ENCODE results near the gene NCAPD2. TPM values are rescaled to one million over a fixed set of nuclear protein-coding genes. Genes with fewer than 3 reads are reported as not detected.

NCAPD2 gene
- total and polyA plus RNA-seq, 2 of the 4 experiments (the other 2 are of a cell fraction) = 35.6 to 57.9 TPM

DNA sequence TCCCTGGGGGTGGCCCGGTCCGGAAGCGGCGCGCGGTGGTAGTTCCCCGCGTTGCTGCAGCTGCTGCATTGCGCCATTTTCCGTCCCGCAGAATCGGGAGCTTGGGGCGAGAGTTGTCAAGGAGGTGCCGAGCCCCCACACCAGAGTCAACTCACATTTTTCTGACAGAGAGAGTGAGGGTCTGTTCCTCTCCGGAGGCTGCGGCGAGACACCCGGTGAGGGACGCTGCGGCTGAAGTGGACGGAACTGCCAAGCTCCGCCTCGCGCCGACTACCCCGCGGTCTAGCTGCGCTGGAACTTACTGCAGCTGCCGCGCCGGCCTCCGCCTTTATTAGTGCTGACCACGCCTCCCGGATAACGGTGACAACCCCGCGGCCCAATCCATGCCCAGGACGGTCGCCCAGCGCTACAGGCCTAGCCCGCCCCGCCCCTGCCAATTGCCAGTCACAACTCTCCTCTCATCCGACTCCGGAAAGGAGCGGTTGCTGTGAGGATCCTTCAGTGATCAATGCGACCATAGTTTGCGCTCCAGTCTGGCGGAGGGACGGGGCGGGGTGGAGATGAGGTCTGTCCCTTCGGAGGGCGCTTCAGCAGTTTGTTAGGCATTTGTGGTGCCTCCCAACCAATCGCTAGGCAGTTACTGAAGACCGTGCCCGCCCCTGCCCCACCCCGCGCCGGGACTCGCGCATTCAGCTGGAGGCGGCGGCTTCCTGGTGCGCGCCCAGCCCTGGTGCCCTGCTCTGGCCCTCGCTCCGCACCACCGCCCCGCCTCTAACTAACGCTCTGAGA, 23.3 kb upstream of the NCAPD2 start, which contains the start of gene VAMP1:
TSS of gene VAMP1 (minus strand) at position 303 of the 789 bp plus-strand sequence. CDS start at position 157, 146 bp downstream.
- 0% methylated on average over 15 of the region's 69 CpGs; no CpG with 5 or more reads in 1 of the 2 experiments for WGBS, 2 experiments (ENCODE audit: extremely low coverage in 2 of 2, insufficient read length in 1 of 2)
- H3K56ac ChIP-seq (ENCODE audit: extremely low read depth, insufficient read depth, low read length) = peak within 1 kb of the TSS; percentile 88
- peak within 1 kb of the TSS; percentile 78 for H3K4me3 ChIP-seq (ENCODE audit: insufficient read depth, low read depth, low read length)
- H3K27me3 ChIP-seq (ENCODE audit: control insufficient read depth, insufficient read depth, low read length) = no peaks in the 10 kb centered on the region
- ChIA-PET CTCF (interaction anchor here (0.6 kb wide), 1 partner anchor 1024 kb away, joined by 6 read pairs; no protein-coding TSS in a partner anchor), POLR2A (ENCODE audit: unreplicated experiment) (interaction anchor here (0.6 to 1.3 kb wide), 8 partner anchors 10 to 316 kb away, joined by 3 to 9 read pairs (median 5); no protein-coding TSS in a partner anchor)
- H2BK20ac ChIP-seq (ENCODE audit: low read depth, low read length) = peak within 1 kb of the TSS; percentile 78; the same call in 1 of the 2 replicates
- H4K91ac ChIP-seq (ENCODE audit: insufficient read depth, low read depth, low read length) = peak within 1 kb of the TSS; percentile 94
- H3K4me1 ChIP-seq (ENCODE audit: control insufficient read depth, insufficient read depth, low read length) = peaks cover 4% of the 10 kb centered on the region
- H3K9me3 ChIP-seq (ENCODE audit: control insufficient read depth, insufficient read depth, low read length) = no peaks in the 10 kb centered on the region
- H3K79me1 ChIP-seq (ENCODE audit: low read depth in 1 of 2, low read length in 2 of 2) = peaks cover 8 to 38% of the 10 kb centered on the region in 2 experiments
- H2BK5ac ChIP-seq (ENCODE audit: low read depth, low read length, poor library complexity, severe bottlenecking) = peak within 1 kb of the TSS; percentile 94
- peaks cover 16% of the 10 kb centered on the region for H4K20me1 ChIP-seq (ENCODE audit: insufficient read depth, low read length)
- peak within 1 kb of the TSS; percentile 88 for H3K9ac ChIP-seq (ENCODE audit: low read depth, low read length)
- peak within 1 kb of the TSS; percentile 94 for H2AK5ac ChIP-seq (ENCODE audit: low read depth, low read length)
- peak within 1 kb of the TSS; percentile 89 for H3K4ac ChIP-seq (ENCODE audit: low read depth, low read length)
- in situ Hi-C loops (cut with MboI; ENCODE audit: low sequenced_read_pairs) (loop anchor here (25.0 kb wide), 1 partner anchor 283 kb away; no protein-coding TSS in a partner anchor), dilution Hi-C loops (cut with HindIII; ENCODE audit: low sequenced_read_pairs, unreplicated experiment) (no loop called here), intact Hi-C loops (cut with micrococcal nuclease) (loop anchor here (2.0 kb wide), 1 partner anchor 70 kb away; no protein-coding TSS in a partner anchor)
- DNase-seq = peak; percentile 96
- H3K36me3 ChIP-seq (ENCODE audit: control insufficient read depth, insufficient read depth, low read length) = peaks cover 7% of the 10 kb centered on the region
- H2BK120ac ChIP-seq (ENCODE audit: low read depth, low read length) = peak within 1 kb of the TSS; percentile 77
- peak within 1 kb of the TSS; percentile 92; the same call in 1 of the 2 replicates for H3K23ac ChIP-seq (ENCODE audit: low read depth, low read length)
- H2AFZ ChIP-seq (replicated peaks; ENCODE audit: low read length, poor library complexity) = peak within 1 kb of the TSS; percentile 100
- H3K27ac ChIP-seq (ENCODE audit: insufficient read depth, low read length) = peak within 1 kb of the TSS; percentile 89
- ATAC-seq (ENCODE audit: low read depth) = peak; percentile 96
- peak within 1 kb of the TSS; percentile 94 for H3K14ac ChIP-seq (replicated peaks; ENCODE audit: low read depth, low read length)
- BruUV-seq (replicated peaks) = no TSS peak
- peak within 1 kb of the TSS; percentile 89 to 98 for H4K8ac ChIP-seq (ENCODE audit: low read depth in 2 of 2, low read length in 2 of 2)
- H2BK15ac ChIP-seq (ENCODE audit: low read depth, low read length) = peak within 1 kb of the TSS; percentile 98
- H2AK9ac ChIP-seq (replicated peaks; ENCODE audit: low read depth, low read length, poor library complexity) = peak within 1 kb of the TSS; percentile 93
- peaks cover 6% of the 10 kb centered on the region; the same call in 1 of the 2 replicates for H3K9me1 ChIP-seq (ENCODE audit: insufficient read depth, low read length)
- TF ChIP-seq CEBPB (IDR thresholded peaks at IDR 0.05; ENCODE audit: low read depth, low read length) (peak; percentile 88), MXI1 (IDR thresholded peaks at IDR 0.05; ENCODE audit: borderline replicate concordance, low read depth, low read length) (peak; percentile 27; the same call in 1 of the 2 replicates), SMC3 (IDR thresholded peaks at IDR 0.05; ENCODE audit: low read depth, low read length) (no peak), RAD21 (IDR thresholded peaks at IDR 0.05; ENCODE audit: low read length) (no peak), POLR2A (IDR thresholded peaks at IDR 0.05; ENCODE audit: low read depth, low read length) (peak; percentile 99), RFX5 (IDR thresholded peaks at IDR 0.05; ENCODE audit: low read depth, low read length) (no peak), RCOR1 (IDR thresholded peaks at IDR 0.05; ENCODE audit: insufficient replicate concordance, low read length) (no peak), MAZ (IDR thresholded peaks at IDR 0.05; ENCODE audit: borderline replicate concordance, low read depth, low read length) (peak; percentile 16; the same call in 1 of the 2 replicates), BHLHE40 (IDR thresholded peaks at IDR 0.05; ENCODE audit: low read depth, low read length) (no peak), MAFK (IDR thresholded peaks at IDR 0.05; ENCODE audit: low read depth, low read length) (no peak)
- TF ChIP-seq, protein P1, sequence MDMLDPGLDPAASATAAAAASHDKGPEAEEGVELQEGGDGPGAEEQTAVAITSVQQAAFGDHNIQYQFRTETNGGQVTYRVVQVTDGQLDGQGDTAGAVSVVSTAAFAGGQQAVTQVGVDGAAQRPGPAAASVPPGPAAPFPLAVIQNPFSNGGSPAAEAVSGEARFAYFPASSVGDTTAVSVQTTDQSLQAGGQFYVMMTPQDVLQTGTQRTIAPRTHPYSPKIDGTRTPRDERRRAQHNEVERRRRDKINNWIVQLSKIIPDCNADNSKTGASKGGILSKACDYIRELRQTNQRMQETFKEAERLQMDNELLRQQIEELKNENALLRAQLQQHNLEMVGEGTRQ (IDR thresholded peaks at IDR 0.05; ENCODE audit: low read depth, low read length) = no peak
- peak within 1 kb of the TSS; percentile 80 for H3K18ac ChIP-seq (ENCODE audit: low read depth, low read length)
- peak within 1 kb of the TSS; percentile 69 for H4K5ac ChIP-seq (ENCODE audit: low read depth, low read length)
- peak within 1 kb of the TSS; percentile 95 for H3K4me2 ChIP-seq (ENCODE audit: low read depth, low read length)
